Lung microvascular endothelial cell (primary cell): ENCODE measurements around the gene FAM13A. TPM values are rescaled to one million over a fixed set of nuclear protein-coding genes. Genes with fewer than 3 reads are reported as not detected.

ENCODE experiments used
- total RNA-seq: library from RNA; depleted of rRNA; stranded (reverse); fragments of >200 nt; gene quantifications from 2 replicates; pipeline ENCODE4 v1.2.1, GENCODE V29; 2014

Gene FAM13A
- total RNA-seq, 1 donor from 2014 or later = 0.60 TPM

Other genes with a start within 250 kb of the FAM13A start
- gene TIGD2, start 54.3 kb upstream of the FAM13A start, total RNA-seq = 3.1 and 4.8 TPM in 2 replicates